Eye (tissue), 1 donor: ENCODE data around the gene ARRB1.
"Not testable (repeated sequence)": the region's sequence is repeated elsewhere in the genome, so short reads cannot be mapped to it uniquely, and the experiment has no call there.

ENCODE experiments used
- DNase-seq: peaks from one replicate; pipeline ENCODE4 v3.0.0-alpha.2; 2015

Gene ARRB1

GRCh38 chr11:75342966-75343870, 8.2 kb downstream of the ARRB1 start:
- no peak for DNase-seq

GRCh38 chr11:75342231-75342918, 9.1 kb downstream of the ARRB1 start:
- DNase-seq: peak; percentile 82

- DNase-seq: no peak
These were observed 9.8 kb downstream of the ARRB1 start for GRCh38 chr11:75341612-75342011.

GRCh38 chr11:75339685-75340409, 11.6 kb downstream of the ARRB1 start:
- peak; percentile 65 for DNase-seq

- DNase-seq: peak; percentile 48
These were observed 12.8 kb downstream of the ARRB1 start for GRCh38 chr11:75338516-75339208.

GRCh38 chr11:75337195-75337654, 14.2 kb downstream of the ARRB1 start:
- no peak for DNase-seq

- no peak for DNase-seq
These were observed 16.5 kb downstream of the ARRB1 start for GRCh38 chr11:75334976-75335375.

- DNase-seq: no peak
These were observed 17.0 kb downstream of the ARRB1 start for GRCh38 chr11:75334402-75334891.

- DNase-seq: no peak
These were observed 17.7 kb downstream of the ARRB1 start for GRCh38 chr11:75333807-75334140.

GRCh38 chr11:75333022-75333806, 18.2 kb downstream of the ARRB1 start:
- no peak for DNase-seq

GRCh38 chr11:75331761-75332160, 19.7 kb downstream of the ARRB1 start:
- DNase-seq: not testable (repeated sequence)

GRCh38 chr11:75331304-75331703, 20.2 kb downstream of the ARRB1 start:
- DNase-seq: not testable (repeated sequence)

GRCh38 chr11:75330886-75331285, 20.6 kb downstream of the ARRB1 start:
- not testable (repeated sequence) for DNase-seq

GRCh38 chr11:75330291-75330690, 21.2 kb downstream of the ARRB1 start:
- DNase-seq: peak; percentile 62

- peak; percentile 80 for DNase-seq
These were observed 22.8 kb downstream of the ARRB1 start for GRCh38 chr11:75328426-75329277.

- DNase-seq: no peak
These were observed 25.0 kb downstream of the ARRB1 start for GRCh38 chr11:75326439-75326810.

GRCh38 chr11:75325713-75326438, 25.6 kb downstream of the ARRB1 start:
- DNase-seq: no peak

GRCh38 chr11:75324740-75325139, 26.7 kb downstream of the ARRB1 start:
- no peak for DNase-seq

GRCh38 chr11:75324189-75324588, 27.3 kb downstream of the ARRB1 start:
- no peak for DNase-seq

- no peak for DNase-seq
These were observed 27.9 kb downstream of the ARRB1 start for GRCh38 chr11:75323609-75324008.
